Ascending aorta (tissue), 2 donors: Measurements from ENCODE around the gene RBM33. TPM values are rescaled to one million over a fixed set of nuclear protein-coding genes. Genes with fewer than 3 reads are reported as not detected.

Experiments used
- DNase-seq, 2 donors: peaks; one replicate each; pipeline ENCODE4 v3.0.0-alpha.2; 2019; ENCODE audit warnings: low spot score in 2 of 2
- H3K27ac ChIP-seq, 2 donors: fragments of 200-600 bp; sonication (generic); one replicate each; pipeline ENCODE4 v1.5.1; 2016 to 2017; ENCODE audit warnings: mild to moderate bottlenecking in 1 of 2
- H3K27me3 ChIP-seq: fragments of 200-600 bp; sonication (generic); one replicate; pipeline ENCODE4 v1.5.1; 2017
- H3K36me3 ChIP-seq, 2 donors: fragments of 200-600 bp; sonication (generic); one replicate each; pipeline ENCODE4 v1.5.1; 2016
- H3K4me1 ChIP-seq, 2 donors: fragments of 200-600 bp; sonication (generic); one replicate each; pipeline ENCODE4 v1.5.1; 2016 to 2017; ENCODE audit warnings: mild to moderate bottlenecking in 1 of 2
- H3K4me3 ChIP-seq, 2 donors: fragments of 200-600 bp; sonication (generic); one replicate each; pipeline ENCODE4 v1.5.1; 2016 to 2017; ENCODE audit warnings: mild to moderate bottlenecking in 1 of 2
- H3K9me3 ChIP-seq, 2 donors: fragments of 200-600 bp; sonication (generic); one replicate each; pipeline ENCODE4 v1.5.1; 2016
- CTCF ChIP-seq, 3 experiments: fragments of 200-600 bp in 2 of 3; fragments of 450-650 bp in 1 of 3; sonication (generic) in 2 of 3; IDR thresholded peaks; one replicate each; pipeline ENCODE4 v1.5.1; 2016 to 2019; ENCODE audit warnings: antibody characterized with exemption in 3 of 3, mild to moderate bottlenecking in 1 of 3, moderate library complexity in 1 of 3
- intact Hi-C: fragments of 100-400 bp; cut with DNase I; formaldehyde crosslinking; loops from one replicate; pipeline ENCODE4 v1.15.1; 2023
- total RNA-seq: library from RNA; depleted of rRNA; stranded (reverse); fragments of >200 nt; gene quantifications from one replicate; pipeline ENCODE4 v1.1.0, GENCODE V29; 2016

Gene RBM33
- total RNA-seq, 1 donor from 2014 or later, result 44.2 TPM

GRCh38 chr7:155662343-155663043, 18.0 kb downstream of the RBM33 start:
- no peak for TF ChIP-seq CTCF (IDR thresholded peaks at IDR 0.05)
- Histone ChIP-seq H3K4me3 (no peak overlapping the region), H3K27me3 (no peaks in the 10 kb centered on the region), H3K9me3 (no peaks in the 10 kb centered on the region), H3K4me1 (peaks cover 0 to 11% of the 10 kb centered on the region in 2 donors), H3K27ac (no peak overlapping the region), H3K36me3 (peaks cover 0 to 11% of the 10 kb centered on the region in 2 donors)
- DNase-seq, result no peak
- intact Hi-C loops, result no loop called here

GRCh38 chr7:155663937-155664336, 19.5 kb downstream of the RBM33 start:
- no peaks in the 10 kb centered on the region for H3K9me3 ChIP-seq
- H3K27me3 ChIP-seq, result no peaks in the 10 kb centered on the region
- no peak overlapping the region for H3K27ac ChIP-seq
- no peak for DNase-seq
- intact Hi-C loops, result no loop called here
- peaks cover 0 to 11% of the 10 kb centered on the region in 2 donors for H3K36me3 ChIP-seq
- no peak overlapping the region for H3K4me3 ChIP-seq
- peaks cover 0 to 11% of the 10 kb centered on the region in 2 donors for H3K4me1 ChIP-seq
- TF ChIP-seq CTCF (IDR thresholded peaks at IDR 0.05), result no peak

- intact Hi-C loops, result no loop called here
- TF ChIP-seq CTCF (IDR thresholded peaks at IDR 0.05), result no peak
- Histone ChIP-seq H3K27ac (no peak overlapping the region), H3K9me3 (no peaks in the 10 kb centered on the region), H3K27me3 (no peaks in the 10 kb centered on the region), H3K36me3 (peaks cover 0 to 11% of the 10 kb centered on the region in 2 donors), H3K4me3 (no peak overlapping the region), H3K4me1 (peaks cover 0 to 11% of the 10 kb centered on the region in 2 donors)
- no peak for DNase-seq
Observed at GRCh38 chr7:155665079-155665956, 20.9 kb downstream of the RBM33 start.

GRCh38 chr7:155665957-155666287, 21.5 kb downstream of the RBM33 start:
- Histone ChIP-seq H3K27me3 (no peaks in the 10 kb centered on the region), H3K9me3 (no peaks in the 10 kb centered on the region), H3K27ac (no peak overlapping the region), H3K4me3 (no peak overlapping the region), H3K4me1 (peaks cover 0 to 11% of the 10 kb centered on the region in 2 donors), H3K36me3 (peaks cover 0 to 11% of the 10 kb centered on the region in 2 donors)
- no peak for DNase-seq
- intact Hi-C loops, result no loop called here
- no peak for TF ChIP-seq CTCF (IDR thresholded peaks at IDR 0.05)

- Histone ChIP-seq H3K36me3 (peaks cover 0 to 11% of the 10 kb centered on the region in 2 donors), H3K9me3 (no peaks in the 10 kb centered on the region), H3K4me1 (peaks cover 0 to 11% of the 10 kb centered on the region in 2 donors), H3K27ac (no peak overlapping the region), H3K4me3 (no peak overlapping the region), H3K27me3 (no peaks in the 10 kb centered on the region)
- intact Hi-C loops, result no loop called here
- TF ChIP-seq CTCF (IDR thresholded peaks at IDR 0.05), result no peak
- DNase-seq, result no peak
Observed at GRCh38 chr7:155667241-155667829, 22.9 kb downstream of the RBM33 start.
